GM21515 (cell line): ENCODE measurements around the gene MYNN.
"Not testable (repeated sequence)": the region's sequence is repeated elsewhere in the genome, so short reads cannot be mapped to it uniquely, and the experiment has no call there.

ENCODE experiments used
- ATAC-seq: cut with Tn5 transposase; IDR thresholded peaks from one replicate; pipeline ENCODE4 v1.9.1; 2021; ENCODE audit not compliant: unreplicated experiment

The MYNN gene

DNA sequence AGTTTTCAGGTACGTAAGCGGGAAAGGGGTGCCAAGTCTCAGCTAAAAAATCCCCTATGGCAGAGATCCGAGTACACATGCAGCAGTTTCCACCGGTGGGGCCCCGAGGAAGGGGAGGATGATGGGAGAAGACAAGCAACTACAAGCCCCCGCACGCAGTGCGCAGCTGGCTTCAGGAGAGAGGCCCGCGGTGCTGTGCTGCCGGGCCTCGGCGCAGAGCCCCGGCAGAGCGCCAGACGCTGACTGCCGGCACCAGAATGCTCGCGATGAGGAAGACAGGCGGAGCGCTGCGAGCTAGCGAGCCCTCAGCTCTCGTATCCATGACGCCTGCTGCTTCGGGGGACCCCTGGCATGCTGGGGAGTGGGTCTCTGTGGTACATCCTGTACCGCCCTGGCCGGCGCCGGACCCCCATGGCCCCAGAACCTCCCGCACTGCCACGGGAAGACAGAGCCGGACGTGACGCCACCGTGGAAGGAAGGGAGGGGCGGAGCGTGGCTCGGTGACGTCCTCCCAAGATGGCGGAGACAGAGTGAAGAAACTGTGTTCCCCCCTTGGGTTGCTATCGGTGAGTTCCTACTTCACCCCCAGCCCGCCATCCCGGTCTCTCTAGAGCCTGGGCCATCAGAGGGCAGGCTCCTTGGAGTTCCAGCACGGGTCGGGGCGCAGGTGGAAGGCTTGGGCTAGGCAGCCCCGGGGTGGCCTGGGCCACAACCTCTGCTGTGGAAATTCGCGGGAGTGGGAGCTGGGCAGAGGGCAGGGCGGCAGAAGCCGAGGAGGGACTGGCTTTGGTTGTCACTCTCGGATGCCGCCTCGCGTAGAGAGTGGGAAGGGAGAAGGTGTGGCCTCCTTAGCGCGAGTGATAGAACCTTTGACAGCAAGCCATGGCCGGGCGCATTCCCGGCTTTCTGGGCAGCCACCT is at the start of gene MYNN:
Gene MYNN, plus strand, starts transcription at position 500 of the 920 bp plus-strand sequence. CDS start 900 bp downstream, outside the sequence.
- peak; percentile 83 for ATAC-seq

DNA sequence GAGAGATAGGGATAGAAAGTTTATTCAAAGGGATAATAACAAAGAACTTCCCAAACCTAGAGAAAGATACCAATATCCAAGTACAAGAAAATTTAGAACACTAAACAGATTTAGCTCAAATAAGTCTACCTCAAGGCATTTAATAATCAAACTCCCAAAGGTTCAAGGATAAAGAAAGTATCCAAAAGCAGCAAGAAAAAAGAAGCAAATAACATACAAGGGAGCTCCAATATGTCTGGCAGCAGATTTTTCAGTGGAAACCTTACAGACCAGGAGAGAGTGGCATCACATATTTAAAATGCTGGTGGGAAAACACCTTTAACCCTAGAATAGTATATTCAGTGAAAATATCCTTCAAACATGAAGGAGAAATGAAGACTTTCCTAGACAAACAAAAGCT is 41.3 kb upstream of the MYNN start:
- ATAC-seq = not testable (repeated sequence)

DNA sequence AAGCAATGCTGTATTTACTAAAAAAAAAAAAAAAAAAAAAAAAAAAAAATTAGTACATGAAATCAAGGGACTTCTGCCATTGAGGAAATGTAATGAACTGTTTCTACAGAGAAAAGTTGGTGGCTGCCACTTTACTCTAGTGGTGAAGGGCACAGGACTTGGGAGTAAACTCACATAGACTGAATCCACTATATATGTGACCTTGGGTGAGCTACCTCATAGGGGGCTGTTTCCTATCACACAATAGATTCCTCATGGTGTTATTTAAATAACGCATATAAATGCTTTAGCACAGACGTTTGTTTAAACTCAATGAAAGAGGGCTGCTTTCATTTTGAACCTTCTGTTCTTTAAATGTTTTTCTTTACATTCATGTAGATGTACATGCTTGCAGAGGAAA is 34.1 kb upstream of the MYNN start:
- ATAC-seq = no peak

DNA sequence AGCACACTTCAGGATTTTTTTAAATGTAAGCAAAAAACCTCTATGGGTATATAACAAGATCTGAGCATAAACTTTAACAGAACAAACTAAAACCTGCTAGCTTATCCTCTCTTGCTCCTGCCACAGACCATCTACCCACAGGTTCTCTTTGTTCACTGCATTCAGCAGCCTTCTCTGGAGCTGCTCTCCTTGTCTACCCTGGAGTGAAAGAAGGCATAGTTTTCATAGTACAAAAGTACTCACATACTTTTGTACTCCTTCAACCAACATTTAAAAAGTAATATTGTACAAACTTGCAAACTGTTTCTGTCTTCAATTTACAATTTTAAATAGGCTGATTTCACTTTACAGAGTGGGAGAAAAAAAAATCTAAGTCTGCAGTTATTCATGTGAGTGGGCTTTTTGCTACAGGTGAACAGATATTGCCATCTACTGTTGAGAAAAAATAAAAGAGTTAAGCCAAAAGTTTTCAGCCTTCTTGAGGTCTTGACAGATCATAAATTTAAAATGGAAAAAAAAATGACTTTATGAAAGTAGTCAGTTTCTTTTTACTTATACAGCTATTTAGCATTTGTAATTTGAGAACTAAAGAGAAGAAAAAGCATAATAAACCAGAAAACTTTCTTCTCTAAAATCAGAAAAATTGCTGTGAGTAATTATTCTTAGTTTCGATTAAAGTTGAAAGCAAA is 28.7 kb upstream of the MYNN start:
- no peak for ATAC-seq

DNA sequence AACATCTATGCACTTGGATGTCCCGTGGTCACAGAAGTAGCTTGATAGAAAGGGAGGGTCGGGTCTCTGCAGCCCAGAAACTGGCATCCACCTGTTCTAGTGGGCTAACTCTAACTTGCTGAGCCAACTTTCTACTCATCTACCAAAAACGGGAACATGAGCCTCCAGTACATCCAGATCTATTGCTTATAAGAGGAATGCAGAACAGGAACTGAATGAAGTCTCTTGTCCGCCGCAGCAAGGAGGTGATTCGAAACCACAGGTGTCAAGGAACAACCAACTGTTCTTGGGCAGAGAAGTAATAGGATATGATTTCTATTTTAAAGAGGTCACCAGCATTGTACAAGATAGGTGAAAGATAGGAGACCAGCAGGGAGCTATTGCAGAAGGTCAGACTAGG is 26.3 kb upstream of the MYNN start:
- ATAC-seq = no peak

DNA sequence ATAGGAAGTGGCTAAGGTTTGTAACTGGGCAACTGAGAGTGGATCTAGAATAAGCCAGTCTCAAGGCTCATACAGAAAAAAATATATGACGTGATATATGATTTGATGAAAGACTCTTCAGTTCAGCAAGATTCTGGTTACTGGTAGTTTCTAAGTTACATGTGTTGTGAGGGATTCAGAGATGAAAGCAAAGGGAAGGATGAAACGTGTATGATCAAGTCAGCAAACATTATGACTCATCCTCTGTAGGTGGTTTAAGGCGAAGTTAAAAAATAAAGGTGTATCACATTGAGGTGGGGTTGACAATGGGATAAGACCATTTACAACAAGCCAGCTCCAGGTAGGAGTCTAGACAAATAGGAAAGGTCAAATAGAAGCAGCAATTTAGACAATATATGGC is 24.5 kb upstream of the MYNN start:
- no peak for ATAC-seq

DNA sequence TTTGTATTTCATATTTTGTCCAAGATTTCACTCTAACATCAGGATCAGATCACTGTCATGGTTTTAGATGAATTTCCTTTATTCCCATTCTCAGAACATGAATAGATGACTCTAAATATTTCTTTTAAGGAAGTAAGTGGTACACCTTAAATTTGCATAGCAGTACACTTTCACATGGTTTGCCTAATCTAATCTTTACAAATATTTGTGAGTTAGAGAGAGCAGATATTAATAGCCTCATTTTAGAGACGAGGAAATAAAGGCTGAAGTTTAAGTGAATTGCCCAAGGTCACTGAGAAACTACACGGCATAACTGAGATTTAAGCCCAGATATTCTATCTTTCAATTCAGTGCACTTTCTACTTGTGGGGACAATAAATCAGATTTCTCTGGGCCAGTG is 22.5 kb upstream of the MYNN start:
- ATAC-seq = no peak

DNA sequence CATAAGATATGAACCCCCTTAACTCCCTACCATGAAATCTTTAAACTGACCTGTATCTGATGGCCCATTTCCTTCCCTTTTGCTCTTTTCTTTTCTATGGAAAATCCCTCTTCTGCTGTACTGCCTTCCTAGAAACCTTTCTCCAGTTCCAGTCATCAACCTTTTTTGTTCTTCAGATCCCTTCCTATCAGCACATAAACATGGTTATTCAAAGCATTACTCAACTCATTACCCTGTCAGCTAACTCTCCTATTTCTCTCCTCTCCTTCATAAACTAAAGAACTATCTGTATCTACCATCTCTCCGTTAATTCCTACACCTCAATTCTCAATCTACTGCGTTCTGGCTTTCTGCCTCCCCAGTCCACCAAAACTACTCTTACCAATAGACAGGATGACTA is 21.3 kb upstream of the MYNN start:
- no peak for ATAC-seq

DNA sequence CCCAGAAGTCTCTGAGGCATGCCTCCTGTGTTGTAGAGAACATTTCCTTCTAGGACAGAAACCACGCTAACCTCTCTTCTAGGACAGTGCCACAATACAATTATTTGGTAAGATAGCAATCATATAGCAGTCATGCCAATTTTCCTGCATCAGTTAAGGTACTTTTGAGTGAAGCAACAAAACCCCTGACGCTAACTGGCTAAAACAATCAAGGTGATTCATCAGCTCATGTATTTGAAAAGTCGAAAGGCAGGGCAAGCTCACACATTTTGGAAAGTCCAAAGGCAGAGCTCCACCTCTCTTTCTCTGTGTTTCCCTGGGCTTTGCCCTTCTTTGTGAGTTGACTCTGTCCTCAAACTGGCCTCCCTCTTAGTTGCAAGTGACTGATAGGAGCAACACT is 18.5 kb upstream of the MYNN start:
- ATAC-seq = no peak

DNA sequence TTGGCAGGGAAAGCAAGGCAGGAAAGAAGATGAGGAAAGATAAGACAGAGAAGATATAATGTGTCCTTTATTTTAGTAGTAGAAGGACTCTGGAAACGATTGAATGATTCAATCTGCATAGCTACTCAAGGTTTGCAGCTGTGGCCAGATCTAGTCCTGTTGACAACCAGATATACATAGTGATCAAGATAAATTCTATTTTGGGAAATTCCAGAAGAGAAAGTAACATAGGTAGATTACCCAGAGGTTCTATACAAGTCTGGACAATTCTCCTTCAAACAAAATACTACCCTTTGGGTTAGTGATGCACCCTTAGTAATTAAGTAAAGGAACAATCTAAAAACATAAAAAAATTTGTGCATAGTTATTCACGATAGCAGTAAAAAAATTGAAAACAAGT is 17.7 kb upstream of the MYNN start:
- no peak for ATAC-seq

DNA sequence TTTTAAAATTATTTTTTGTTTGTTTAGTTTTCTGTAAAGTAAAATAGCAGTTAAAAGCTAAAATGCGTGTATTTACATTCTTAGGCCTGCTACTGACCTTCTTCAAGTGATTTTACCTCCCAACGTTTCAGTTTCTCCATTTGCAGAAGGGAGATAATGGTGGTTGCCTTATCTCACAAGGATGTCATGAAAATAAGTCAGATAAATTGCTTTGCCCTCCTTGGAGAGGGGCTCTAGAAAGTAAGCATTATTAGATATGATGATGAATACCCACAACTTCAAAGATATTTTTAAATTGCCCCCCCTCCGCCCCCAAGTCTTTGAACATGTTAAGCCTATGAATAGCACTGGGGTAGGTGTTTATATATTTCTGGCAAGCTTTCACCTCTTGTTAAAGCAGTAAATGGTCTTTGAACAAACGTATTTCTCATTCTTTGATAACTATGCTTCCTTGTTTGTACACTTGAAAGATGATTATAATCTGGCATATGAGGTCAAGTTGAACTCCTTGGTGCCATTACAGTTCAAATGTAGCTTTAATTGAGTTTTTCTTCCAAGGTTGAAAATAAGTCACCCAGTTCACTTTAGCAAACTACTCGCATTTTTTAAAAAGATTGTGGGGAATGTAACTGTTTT is 14.7 kb upstream of the MYNN start:
- ATAC-seq = no peak

DNA sequence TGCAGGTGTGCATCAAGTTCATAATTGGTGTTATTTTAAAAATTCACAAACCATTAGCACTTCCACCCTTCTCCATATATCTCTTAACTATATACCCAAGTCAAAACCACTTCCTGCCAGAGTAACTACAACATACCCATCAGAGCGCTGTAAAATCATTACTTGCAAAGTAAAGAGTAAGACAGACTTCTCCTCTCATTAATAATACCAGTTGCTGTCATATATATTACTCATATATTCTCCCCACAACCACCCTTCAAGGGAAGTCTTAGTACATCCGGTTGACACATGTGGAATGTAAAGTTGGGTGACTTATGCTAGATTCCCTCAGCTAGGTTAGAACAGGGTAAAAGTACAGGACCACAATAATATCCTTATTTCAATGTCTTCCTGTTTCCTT is 13.9 kb upstream of the MYNN start:
- no peak for ATAC-seq

DNA sequence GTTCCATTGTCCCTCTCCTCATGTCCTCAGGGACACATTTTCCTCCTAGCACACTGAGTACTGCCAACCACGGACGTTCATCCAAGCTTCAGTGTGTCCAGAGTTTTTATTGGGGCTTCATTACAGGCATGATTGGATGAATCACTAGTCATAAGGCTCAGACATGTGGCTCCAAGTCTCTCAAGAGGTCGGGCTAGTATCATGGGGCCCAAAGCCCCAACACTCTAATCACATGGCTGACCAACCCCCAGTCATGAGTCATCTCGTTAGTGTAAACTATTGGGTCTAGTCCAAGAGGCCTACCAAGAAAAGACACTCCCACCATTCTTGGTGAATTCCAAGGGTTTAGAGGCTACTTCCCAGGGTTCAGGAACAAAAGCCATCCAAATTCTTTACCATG is 12.7 kb upstream of the MYNN start:
- no peak for ATAC-seq

DNA sequence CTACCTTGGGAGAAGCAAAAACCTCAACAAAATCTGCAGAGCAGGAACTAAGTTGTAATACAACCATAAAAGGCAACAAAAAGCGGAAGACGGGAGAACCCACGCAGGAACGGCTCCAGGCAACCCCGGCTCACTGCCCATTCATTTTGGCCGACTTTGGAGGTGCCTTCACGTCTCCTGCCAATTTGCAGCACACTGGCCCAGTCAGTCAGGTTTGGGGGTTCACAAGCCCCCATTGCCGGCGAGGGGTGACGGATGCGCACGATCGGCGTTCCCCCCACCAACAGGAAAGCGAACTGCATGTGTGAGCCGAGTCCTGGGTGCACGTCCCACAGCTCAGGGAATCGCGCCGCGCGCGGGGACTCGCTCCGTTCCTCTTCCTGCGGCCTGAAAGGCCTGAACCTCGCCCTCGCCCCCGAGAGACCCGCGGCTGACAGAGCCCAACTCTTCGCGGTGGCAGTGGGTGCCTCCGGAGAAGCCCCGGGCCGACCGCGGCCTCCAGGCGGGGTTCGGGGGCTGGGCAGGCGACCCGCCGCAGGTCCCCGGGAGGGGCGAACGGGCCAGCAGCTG is 8.8 kb upstream of the MYNN start:
- peak; percentile 32 for ATAC-seq

DNA sequence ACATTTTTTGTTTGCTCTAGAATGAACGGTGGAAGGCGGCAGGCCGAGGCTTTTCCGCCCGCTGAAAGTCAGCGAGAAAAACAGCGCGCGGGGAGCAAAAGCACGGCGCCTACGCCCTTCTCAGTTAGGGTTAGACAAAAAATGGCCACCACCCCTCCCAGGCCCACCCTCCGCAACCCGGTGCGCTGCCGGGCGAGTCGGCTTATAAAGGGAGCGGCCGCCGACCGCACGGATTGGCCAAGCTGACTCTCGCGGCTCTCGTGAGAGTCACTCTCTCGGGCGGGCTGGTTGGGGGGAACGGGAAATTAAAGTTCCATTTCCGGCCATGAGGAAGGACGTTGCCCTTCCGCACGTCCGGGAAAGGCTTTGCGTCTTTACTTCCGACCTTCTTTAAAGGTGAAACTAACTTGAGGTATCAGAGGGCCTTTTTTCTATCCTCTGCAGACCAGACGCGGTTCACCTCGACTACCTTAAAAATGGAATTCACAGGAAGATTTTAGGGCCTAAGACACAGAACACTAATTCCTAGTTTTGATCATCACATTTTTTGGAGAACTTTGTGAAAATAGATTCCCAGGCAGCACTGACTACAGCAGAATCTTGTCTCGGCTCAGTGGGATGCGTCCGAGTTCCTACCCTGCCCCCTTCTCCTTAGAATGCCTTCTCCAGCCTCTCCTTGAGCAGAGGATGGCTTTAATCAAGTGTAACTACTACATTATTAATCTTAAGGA is 8.1 kb upstream of the MYNN start, which contains the start of gene TERC:
Gene TERC, minus strand, starts transcription at position 179 of the 731 bp plus-strand sequence.
- ATAC-seq = peak; percentile 80

DNA sequence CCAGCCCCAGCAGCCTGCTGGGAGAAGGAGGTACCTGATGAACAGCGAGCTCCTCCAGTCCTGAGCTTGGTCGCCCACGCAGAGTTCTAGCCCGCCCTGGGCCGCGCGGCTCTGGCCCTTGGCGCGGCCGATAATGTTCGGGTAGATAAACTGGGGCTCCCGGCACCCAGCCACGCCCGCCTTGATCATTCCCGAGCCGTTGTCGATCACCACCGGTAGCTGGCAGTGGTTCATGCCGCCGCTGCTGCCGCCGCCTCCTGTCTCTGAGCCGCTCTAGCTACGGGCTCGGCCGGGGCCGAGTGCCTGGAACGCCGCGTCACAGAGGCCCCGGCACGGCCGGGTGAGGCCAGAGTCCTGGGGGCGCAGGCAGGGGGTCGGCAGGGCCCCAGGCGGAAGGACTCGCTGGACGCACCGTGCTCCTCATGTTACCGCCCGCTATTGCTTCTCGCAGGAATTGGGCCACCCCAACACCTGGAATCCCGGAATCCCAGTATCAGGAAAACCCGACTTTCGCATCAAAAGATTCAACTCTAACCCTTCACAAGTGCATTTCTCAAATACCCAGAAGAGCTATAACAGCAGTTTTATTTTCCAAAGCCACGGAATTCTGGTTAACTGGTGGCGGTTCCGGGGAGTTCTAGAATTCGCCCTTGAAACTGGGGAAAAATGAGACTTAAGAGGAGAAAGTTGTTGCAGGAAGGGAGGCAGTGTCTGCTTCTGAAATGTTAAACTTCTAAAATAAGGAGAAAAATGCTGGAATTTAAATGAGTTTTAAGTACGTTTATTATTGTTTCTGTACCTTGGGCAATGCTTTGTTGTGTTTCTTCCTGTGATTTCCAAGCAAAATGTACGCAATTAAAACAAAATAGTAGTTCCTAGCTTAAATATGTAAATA is 3.7 kb upstream of the MYNN start, which contains the start of gene ACTRT3:
Gene ACTRT3, minus strand, starts transcription at position 275 of the 895 bp plus-strand sequence. Its CDS starts 41 bp downstream, at position 234.
- ATAC-seq = peak; percentile 22

DNA sequence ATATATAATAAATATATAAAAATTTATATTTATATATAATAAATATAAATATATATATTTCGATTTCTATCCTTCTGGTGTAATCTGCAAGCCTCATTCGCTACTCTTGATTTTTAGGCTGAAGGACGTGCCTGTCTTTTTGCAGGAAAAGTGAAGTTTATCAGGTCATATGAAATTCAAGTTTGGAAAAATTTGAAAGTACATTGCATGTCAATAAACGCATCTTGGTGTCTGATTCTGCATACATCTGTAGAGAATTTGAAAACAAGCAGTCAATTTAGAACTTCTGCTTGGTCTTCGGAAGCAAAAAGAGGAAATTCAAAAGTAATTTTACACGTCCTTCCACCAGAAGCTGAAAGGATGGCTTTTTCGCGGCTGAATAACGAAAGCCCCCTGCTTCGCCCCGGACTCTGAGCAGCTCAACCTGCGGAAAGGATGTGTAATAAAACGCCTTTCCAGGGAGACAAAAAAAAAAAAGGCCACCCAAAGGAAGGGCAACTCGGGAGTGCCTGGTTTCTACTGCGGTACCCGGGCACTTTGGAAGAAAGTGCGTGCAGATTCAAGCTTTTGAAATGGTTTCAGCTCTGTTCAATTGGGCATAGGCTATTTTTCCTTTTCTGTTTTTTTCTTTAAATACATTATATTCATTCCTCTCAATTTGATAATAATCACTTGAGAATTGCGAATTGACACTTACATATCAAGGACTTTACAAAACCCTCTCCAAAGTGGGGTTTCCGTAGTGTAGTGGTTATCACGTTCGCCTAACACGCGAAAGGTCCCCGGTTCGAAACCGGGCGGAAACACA is 1.5 kb upstream of the MYNN start:
- ATAC-seq = no peak

DNA sequence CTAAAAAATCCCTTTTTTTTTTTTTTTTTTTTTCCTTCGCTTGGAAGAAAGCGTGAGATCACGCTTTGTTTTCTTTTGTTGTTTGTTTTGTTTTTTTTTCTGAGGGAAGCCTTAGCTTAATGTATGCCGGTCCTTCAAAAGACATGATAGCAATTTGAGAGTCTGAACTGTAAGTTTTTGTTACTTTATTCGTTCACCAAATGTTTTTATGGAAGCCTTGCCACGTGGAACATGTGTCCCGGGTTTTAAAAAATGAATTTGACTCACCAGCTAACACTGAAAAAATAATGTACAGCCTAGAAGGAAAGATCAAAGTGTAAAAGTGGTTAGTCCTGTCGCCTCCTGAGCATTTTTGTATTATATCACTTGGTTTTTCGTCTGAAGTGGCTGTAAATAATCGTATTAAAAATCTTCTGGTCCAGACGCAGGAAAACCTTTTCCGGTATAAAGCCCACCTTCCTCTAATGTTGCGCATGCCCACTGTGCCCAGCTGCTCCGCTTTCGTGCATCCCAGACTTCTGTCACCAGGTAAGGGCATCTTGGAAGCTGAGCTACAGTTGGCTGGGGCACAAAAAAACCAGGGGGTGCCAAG is 795 bp upstream of the MYNN start:
- peak; percentile 20 for ATAC-seq
